Upper lobe of left lung (tissue), 4 donors: ENCODE results near the gene PSPN.

Experiments
- POLR2A ChIP-seq, 4 donors: fragments of 450-650 bp; IDR thresholded peaks; one replicate each; pipeline ENCODE4 v1.5.1; 2016 to 2017; ENCODE audit warnings: antibody characterized with exemption in 4 of 4, mild to moderate bottlenecking in 2 of 4
- TF ChIP-seq, protein P1 (sequence below), 6 experiments: fragments of 450-650 bp in 4 of 6; fragments of 200-600 bp in 2 of 6; sonication (generic) in 2 of 6; IDR thresholded peaks; one replicate each; pipeline ENCODE4 v1.5.1; 2016 to 2019; ENCODE audit warnings: antibody characterized with exemption in 6 of 6

- TF ChIP-seq POLR2A (IDR thresholded peaks at IDR 0.05) = no peak
- TF ChIP-seq, protein P1, sequence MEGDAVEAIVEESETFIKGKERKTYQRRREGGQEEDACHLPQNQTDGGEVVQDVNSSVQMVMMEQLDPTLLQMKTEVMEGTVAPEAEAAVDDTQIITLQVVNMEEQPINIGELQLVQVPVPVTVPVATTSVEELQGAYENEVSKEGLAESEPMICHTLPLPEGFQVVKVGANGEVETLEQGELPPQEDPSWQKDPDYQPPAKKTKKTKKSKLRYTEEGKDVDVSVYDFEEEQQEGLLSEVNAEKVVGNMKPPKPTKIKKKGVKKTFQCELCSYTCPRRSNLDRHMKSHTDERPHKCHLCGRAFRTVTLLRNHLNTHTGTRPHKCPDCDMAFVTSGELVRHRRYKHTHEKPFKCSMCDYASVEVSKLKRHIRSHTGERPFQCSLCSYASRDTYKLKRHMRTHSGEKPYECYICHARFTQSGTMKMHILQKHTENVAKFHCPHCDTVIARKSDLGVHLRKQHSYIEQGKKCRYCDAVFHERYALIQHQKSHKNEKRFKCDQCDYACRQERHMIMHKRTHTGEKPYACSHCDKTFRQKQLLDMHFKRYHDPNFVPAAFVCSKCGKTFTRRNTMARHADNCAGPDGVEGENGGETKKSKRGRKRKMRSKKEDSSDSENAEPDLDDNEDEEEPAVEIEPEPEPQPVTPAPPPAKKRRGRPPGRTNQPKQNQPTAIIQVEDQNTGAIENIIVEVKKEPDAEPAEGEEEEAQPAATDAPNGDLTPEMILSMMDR (IDR thresholded peaks at IDR 0.05) = no peak
These were observed 16.0 kb downstream of the PSPN start for GRCh38 chr19:6359568-6360341.
